ENCODE results near the gene ZNF367.
"Not testable (repeated sequence)": the region's sequence is repeated elsewhere in the genome, so short reads cannot be mapped to it uniquely, and the experiment has no call there.

ZNF367 gene

DNA sequence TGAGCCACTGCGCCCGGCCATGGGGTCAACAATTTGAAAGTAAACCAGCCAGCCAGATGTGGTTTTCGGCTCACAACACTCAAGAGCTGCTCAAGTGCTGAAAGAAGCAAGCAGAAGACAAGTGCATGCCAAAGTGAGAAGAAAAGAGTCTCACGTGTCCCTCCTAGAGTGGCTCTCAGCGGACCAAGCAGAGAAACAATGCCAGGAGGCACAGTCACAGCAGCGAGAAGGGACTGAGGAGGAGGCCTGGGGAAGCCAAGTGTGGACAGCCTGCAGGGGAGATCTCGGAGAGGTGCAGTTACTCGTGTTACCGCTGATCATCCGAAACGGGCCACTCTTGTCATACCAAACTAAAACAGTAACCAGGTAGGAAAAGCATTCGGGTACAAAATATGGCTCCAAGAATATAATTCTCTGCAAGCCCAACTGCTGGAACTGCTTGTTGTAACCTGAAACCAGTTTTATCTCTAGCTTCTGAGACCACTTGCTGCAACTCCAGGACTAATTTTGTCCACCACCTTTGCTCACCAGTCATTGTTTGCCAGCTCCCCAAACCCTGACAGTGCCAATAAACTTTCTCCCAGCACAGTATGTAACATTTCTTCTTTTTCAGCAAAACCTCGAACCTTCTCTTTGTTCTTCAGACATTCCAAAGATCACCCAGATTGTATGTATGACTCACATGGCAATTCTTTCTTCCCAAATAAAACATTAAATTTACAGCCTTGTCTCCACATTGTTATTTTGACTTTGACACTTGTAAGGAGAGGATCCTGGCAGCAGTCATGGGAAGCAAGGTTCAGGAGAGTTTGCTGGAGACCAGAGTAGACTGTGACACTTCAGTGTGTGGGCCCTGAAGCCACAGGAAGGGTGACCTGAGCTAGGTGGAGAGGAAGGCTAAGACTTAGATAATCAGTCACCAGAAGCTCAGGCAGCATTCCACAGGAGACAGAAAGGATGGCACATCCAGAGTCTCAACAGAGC, 41.0 kb downstream of the ZNF367 start:
- Histone ChIP-seq H3K4me3 (no peak overlapping the region), H3K27ac (no peak overlapping the region)

GRCh38 chr9:96375507-96375906, 42.7 kb downstream of the ZNF367 start:
- H3K27ac ChIP-seq, H3K4me3 ChIP-seq: not testable (repeated sequence)

DNA sequence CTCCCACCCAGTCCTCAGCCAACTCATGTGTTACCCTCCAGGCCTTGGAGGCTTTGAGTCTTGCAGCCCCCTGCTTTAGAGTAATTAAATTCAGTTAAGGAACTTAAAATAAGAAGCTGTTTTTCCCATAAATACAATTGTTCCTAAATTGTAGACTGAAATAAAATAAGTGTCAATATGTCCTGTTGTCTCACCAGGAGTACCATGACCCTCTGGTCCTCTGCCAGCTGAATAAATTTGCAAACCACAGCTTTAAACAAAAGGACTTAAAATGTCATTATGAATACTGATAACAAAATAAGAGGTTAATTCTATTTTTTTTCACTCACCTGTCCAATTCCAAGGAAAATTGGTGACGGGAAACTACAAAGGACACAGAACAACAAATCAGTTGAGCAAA, 50.2 kb downstream of the ZNF367 start:
- no peak overlapping the region for H3K4me3 ChIP-seq
- H3K27ac ChIP-seq = no peak overlapping the region

DNA sequence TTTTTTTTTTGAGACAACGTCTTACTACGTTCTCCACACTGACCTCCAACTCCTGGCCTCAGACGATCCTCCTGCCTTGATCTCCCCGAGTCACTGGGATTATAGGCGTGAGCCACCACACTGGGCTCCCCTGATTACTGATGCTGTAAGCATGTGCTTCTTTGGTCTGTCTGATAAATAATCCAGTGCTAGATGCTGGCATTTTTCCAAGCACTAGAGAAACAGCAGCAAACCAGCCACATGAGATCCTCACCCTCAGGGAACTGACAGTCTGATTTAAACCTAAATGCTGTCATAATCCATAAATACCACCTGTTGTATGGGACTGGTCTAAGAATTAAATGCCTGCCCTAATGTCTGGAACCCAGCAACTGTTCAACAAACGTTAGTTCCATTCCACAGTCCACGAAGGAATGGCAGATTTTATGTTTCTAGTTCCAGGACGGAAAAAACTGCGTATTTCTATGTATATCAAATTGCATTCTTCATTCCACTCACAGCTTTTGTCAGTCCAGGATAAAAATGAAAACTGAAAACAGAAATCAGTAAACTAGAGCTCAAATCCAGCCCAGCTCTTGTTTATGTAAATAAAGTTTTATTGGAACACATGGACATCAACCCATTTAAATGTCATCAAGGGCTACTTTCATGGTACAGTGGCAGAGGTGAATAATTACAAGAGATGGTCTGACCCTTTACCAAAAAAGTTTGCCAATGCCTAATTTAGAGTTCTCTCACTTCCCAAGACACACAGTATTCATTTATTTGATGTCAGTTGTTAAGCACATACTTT, 54.8 kb downstream of the ZNF367 start:
- H3K4me3 ChIP-seq = no peak overlapping the region
- H3K27ac ChIP-seq = no peak overlapping the region

GRCh38 chr9:96362119-96362518, 56.1 kb downstream of the ZNF367 start:
- H3K27ac ChIP-seq, H3K4me3 ChIP-seq: not testable (repeated sequence)

- H3K4me3 ChIP-seq = no peak overlapping the region
- no peak overlapping the region for H3K27ac ChIP-seq
Observed at GRCh38 chr9:96361668-96362067, 56.5 kb downstream of the ZNF367 start.

DNA sequence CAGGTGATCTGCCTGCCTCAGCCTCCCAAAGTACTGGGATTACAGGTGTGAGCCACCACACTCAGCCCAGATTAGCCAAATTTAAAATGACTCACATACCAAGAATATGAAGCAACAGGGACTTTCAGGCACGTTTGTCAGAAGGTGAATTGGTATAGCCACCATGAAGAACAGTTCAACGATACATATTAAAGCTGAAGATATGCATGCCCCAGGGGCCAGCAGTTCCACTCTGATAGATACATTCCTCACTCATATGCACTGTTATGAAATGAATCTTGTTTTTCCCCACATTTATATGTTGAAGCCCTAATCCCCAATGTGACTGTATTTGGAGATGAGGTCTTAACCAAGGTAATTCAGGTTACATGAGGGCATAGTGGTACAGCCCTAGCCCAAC, 57.2 kb downstream of the ZNF367 start:
- no peak overlapping the region for H3K27ac ChIP-seq
- H3K4me3 ChIP-seq = no peak overlapping the region

DNA sequence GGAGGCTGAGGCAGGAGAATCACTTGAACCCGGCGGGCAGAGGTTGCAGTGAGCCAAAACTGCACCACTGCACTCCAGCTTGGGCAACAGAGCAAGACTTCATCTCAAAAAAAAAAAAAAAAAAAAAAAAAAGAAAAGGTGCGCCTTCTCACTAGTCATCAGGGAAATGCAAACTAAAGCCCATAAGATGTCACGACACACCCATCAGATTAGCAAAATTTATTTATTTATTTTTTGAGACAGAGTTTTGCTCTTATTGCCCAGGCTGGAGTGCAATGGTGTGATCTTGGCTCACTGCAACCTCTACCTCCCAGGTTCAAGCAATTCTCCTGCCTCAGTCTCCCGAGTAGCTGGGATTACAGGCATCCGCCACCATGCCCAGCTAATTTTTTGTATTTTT, 57.6 kb downstream of the ZNF367 start:
- not testable (repeated sequence) for H3K27ac ChIP-seq, H3K4me3 ChIP-seq

- Histone ChIP-seq H3K27ac (no peak overlapping the region), H3K4me3 (no peak overlapping the region)
Observed at GRCh38 chr9:96350866-96351265, 67.3 kb downstream of the ZNF367 start.

DNA sequence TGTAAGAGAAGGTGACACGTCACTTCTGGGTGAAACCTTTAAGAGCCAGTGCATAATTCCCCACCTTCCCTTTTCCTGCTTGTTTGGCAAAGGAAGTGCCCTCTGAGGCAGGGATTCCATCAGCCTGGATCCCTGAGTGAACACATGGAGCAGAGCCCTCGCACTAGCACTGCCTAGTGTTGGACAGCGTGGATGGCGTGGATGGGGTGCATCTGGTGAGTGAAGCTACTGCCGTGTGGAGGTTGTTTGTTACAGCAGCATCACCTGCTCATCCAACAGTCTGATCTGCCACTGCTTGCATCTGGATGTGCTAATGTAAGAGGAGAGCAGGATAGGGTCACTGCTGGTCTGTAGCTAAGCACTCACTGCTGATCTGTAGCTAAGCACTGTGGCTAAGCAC, 69.9 kb downstream of the ZNF367 start:
- H3K27ac ChIP-seq = no peak overlapping the region
- no peak overlapping the region for H3K4me3 ChIP-seq

DNA sequence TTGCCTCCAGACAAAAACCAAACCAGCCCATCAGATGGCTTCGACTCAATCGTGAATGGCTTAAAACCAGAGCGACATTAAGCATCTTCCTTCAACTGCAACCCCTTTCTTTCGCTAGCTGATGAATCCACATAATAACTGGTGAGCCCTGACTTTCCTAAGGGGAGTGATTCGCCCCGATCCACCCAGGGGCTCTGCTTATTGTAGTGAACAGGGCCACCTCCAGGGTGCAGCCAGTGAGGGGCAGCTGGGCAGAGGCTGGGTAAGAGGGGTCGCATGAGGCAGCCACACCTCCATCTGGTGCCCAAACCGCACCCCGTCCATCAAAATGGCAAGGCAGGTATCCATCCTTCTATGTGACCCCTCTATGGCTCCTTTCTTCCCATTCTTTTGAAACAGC, 72.6 kb downstream of the ZNF367 start:
- H3K27ac ChIP-seq = no peak overlapping the region
- no peak overlapping the region for H3K4me3 ChIP-seq

GRCh38 chr9:96344458-96345180, 73.6 kb downstream of the ZNF367 start:
- H3K4me3 ChIP-seq = no peak overlapping the region
- no peak overlapping the region for H3K27ac ChIP-seq

DNA sequence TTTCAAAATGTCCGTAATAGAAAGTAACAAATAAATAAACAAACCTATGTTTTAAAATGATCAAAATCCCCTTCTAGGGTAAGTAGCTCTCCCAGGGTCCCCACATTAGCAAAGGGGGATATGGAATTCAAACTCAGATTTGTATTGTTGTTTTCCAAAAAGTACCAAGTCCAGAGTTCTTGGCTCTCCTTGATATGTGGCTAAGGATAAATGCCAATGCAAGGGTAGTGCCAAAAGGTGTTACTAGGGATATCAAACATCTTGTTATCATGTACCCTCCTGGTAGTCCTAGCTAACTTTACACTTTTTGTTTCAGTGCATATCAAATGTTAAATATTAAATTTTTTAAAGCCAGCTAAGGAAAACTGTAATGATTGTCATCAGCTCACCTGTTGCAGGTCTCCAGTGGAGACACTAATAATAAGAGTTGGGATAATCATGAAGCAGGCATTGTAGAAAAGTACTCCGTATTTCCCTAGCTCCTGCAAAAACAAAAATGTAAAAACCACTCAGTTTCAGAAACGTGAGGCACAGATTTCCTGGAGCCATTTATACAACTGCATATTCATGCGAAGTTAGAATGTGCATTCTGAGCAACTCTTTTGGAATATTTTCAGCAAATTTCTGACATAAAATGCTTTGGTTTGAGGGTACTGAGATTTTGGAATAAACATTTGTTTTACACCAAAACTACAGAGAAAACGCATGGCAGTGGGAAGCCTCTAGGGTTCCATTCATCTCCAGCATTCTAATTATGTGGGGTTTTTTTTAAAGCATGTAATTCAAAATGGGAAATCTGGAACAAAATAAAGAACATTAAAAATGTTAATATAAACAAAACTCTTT, 74.4 kb downstream of the ZNF367 start:
- H3K27ac ChIP-seq = peak overlapping the region in 2 of 21 experiments; percentile 18 to 23
- no peak overlapping the region for H3K4me3 ChIP-seq

GRCh38 chr9:96342571-96343245, 75.5 kb downstream of the ZNF367 start:
- Histone ChIP-seq H3K27ac (no peak overlapping the region), H3K4me3 (no peak overlapping the region)

GRCh38 chr9:96340707-96341106, 77.5 kb downstream of the ZNF367 start:
- Histone ChIP-seq H3K27ac (no peak overlapping the region), H3K4me3 (no peak overlapping the region)

DNA sequence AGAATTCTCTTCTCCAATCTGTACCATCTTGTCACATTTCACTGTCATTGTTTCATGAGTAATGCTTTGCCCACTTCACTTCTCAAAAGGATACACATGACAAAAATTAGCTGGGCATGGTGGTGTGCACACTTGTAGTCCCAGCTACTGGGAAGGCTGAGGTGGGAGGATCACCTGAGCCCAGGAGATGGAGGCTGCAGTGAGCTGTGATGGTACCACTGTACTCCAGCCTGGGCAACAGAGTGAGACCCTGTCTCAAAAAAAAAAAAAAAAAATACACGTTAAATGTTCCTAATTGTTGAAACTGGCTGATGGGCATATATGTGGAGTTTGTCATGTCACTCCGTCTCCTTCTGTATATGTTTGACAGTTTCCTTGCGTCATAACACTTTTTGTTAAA, 79.9 kb downstream of the ZNF367 start:
- H3K4me3 ChIP-seq = no peak overlapping the region

More for the DNA sequence above, 79.9 kb downstream of the ZNF367 start:
- no peak overlapping the region for H3K27ac ChIP-seq
